SK-N-SH (cell line): ENCODE results near the gene TFE3. TPM values are rescaled to one million over a fixed set of nuclear protein-coding genes. Genes with fewer than 3 reads are reported as not detected.

ENCODE experiments used
- CTCF ChIA-PET: fragments of 300-600, 350-600 bp; formaldehyde crosslinking; extraction: SDS; loops from one replicate; lab custom pipeline; 2021; lab: Yijun Ruan, JAX
- POLR2A ChIA-PET: fragments of 350-600 bp; sonication (Branson Sonifier 250); formaldehyde crosslinking; extraction: SDS; loops from one replicate; lab custom pipeline; 2020; ENCODE audit warnings: antibody characterized with exemption, inconsistent platforms; lab: Yijun Ruan, JAX
- DNase-seq: peaks from one replicate; pipeline ENCODE4 v3.0.0; 2012
- H2AFZ ChIP-seq: fragments of 200-600 bp; sonication (generic); 2 replicates; pipeline ENCODE4 v1.8.1; 2016; ENCODE audit warnings: antibody characterized with exemption, mild to moderate bottlenecking, low read depth
- H3F3A ChIP-seq: fragments of 200-600 bp; sonication (generic); replicated peaks from 2 replicates; pipeline ENCODE3; 2016; ENCODE audit warnings: antibody characterized with exemption, mild to moderate bottlenecking; ENCODE audit not compliant: insufficient read depth
- H3K27ac ChIP-seq, 2 experiments: fragments of 200-500 bp in 1 of 2; fragments of 200-600 bp in 1 of 2; sonication (Bioruptor generic) in 1 of 2; sonication (generic), shearing (Covaris generic) in 1 of 2; 2 replicates each; pipeline versions ENCODE4 v1.5.1 to v1.6.1; 2014 to 2016; ENCODE audit warnings: low read depth in 2 of 2, inconsistent platforms in 1 of 2, low read length in 1 of 2, mild to moderate bottlenecking in 1 of 2, mixed read lengths in 1 of 2
- H3K27me3 ChIP-seq: fragments of 200-600 bp; sonication (generic), shearing (Covaris generic); 2 replicates; pipeline ENCODE4 v1.6.1; 2016; ENCODE audit warnings: mixed run types; ENCODE audit not compliant: insufficient read depth
- H3K36me3 ChIP-seq, 2 experiments: fragments of 200-500 bp in 1 of 2; fragments of 200-600 bp in 1 of 2; sonication (Bioruptor generic) in 1 of 2; sonication (generic) in 1 of 2; replicated peaks in 1 of 2; 2 replicates each; pipeline versions ENCODE3 to v1.5.1; 2014 to 2016; ENCODE audit warnings: low read length in 1 of 2, mild to moderate bottlenecking in 1 of 2; ENCODE audit not compliant: insufficient read depth in 2 of 2, control insufficient read depth in 1 of 2
- H3K4me1 ChIP-seq, 2 experiments: fragments of 200-500 bp in 1 of 2; fragments of 200-600 bp in 1 of 2; sonication (Bioruptor generic) in 1 of 2; sonication (generic), shearing (Covaris generic) in 1 of 2; 2 replicates each; pipeline versions ENCODE4 v1.5.1 to v1.6.1; 2014 to 2016; ENCODE audit warnings: low read depth in 1 of 2, low read length in 1 of 2, mixed run types in 1 of 2; ENCODE audit not compliant: insufficient read depth in 2 of 2, control insufficient read depth in 1 of 2
- H3K4me2 ChIP-seq: fragments of 200-600 bp; sonication (generic), shearing (Covaris generic); 2 replicates; pipeline ENCODE4 v1.6.1; 2017; ENCODE audit warnings: mixed run types
- H3K4me3 ChIP-seq, 2 experiments: fragments of 200-500 bp in 1 of 2; fragments of 200-600 bp in 1 of 2; sonication (Bioruptor generic) in 1 of 2; sonication (generic), shearing (Covaris generic) in 1 of 2; 2 replicates each; pipeline versions ENCODE4 v1.5.1 to v1.8.1; 2014 to 2016; ENCODE audit warnings: low read depth in 2 of 2, inconsistent platforms in 1 of 2, low read length in 1 of 2, mild to moderate bottlenecking in 1 of 2, mixed read lengths in 1 of 2, moderate library complexity in 1 of 2
- H3K79me2 ChIP-seq: fragments of 200-600 bp; sonication (generic); 2 replicates; pipeline ENCODE4 v1.8.1; 2017; ENCODE audit warnings: mild to moderate bottlenecking; ENCODE audit not compliant: insufficient read depth
- H3K9ac ChIP-seq: fragments of 200-600 bp; sonication (generic); 2 replicates; pipeline ENCODE4 v1.6.1; 2017; ENCODE audit warnings: mixed run types
- H3K9me2 ChIP-seq: fragments of 200-600 bp; sonication (generic); 2 replicates; pipeline ENCODE4 v1.6.1; 2017; ENCODE audit warnings: mixed run types
- H3K9me3 ChIP-seq: fragments of 200-600 bp; sonication (generic); 2 replicates; pipeline ENCODE4 v1.6.1; 2017; ENCODE audit warnings: mixed run types, mild to moderate bottlenecking, moderate library complexity
- H4K20me1 ChIP-seq: fragments of 200-600 bp; sonication (generic); 2 replicates; pipeline ENCODE4 v1.6.1; 2017; ENCODE audit warnings: mild to moderate bottlenecking, mixed run types; ENCODE audit not compliant: insufficient read depth
- CHD2 ChIP-seq: fragments of 150-350 bp; IDR thresholded peaks from 2 replicates; pipeline ENCODE4 v1.6.1; 2018; ENCODE audit warnings: low read length; ENCODE audit not compliant: partially characterized antibody
- EP300 ChIP-seq, 2 experiments: IDR thresholded peaks; 2 replicates each; pipeline versions ENCODE4 v1.4.0 to v1.6.1; 2012; ENCODE audit warnings: borderline replicate concordance in 1 of 2, low read depth in 1 of 2, low read length in 1 of 2
- EZH2phosphoT487 ChIP-seq: fragments of 200-600 bp; sonication (generic); IDR thresholded peaks from 2 replicates; pipeline ENCODE4 v1.6.1; 2017; ENCODE audit warnings: low read depth, mixed run types, mild to moderate bottlenecking, antibody characterized with exemption, moderate library complexity, borderline replicate concordance
- FOSL2 ChIP-seq: IDR thresholded peaks from 2 replicates; pipeline ENCODE4 v1.4.0; 2012; ENCODE audit warnings: low read depth, mild to moderate bottlenecking, moderate library complexity, borderline replicate concordance
- FOXJ3 ChIP-seq: sonication (generic); formaldehyde crosslinking; IDR thresholded peaks from 2 replicates; pipeline ENCODE4 v1.5.1; 2020; ENCODE audit warnings: mild to moderate bottlenecking, missing genetic modification reagents
- FOXM1 ChIP-seq: IDR thresholded peaks from 2 replicates; pipeline ENCODE4 v1.4.0; 2012; ENCODE audit warnings: low read depth, mild to moderate bottlenecking
- GATA2 ChIP-seq: sonication (generic); formaldehyde crosslinking; IDR thresholded peaks from 2 replicates; pipeline ENCODE4 v1.5.0; 2020; ENCODE audit warnings: mild to moderate bottlenecking, missing genetic modification reagents
- IRF3 ChIP-seq: fragments of 150-350 bp; IDR thresholded peaks from 2 replicates; pipeline ENCODE4 v1.6.1; 2016; ENCODE audit warnings: mild to moderate bottlenecking, low read depth, low read length
- JUND ChIP-seq: IDR thresholded peaks from 2 replicates; pipeline ENCODE4 v1.4.0; 2012
- MAX ChIP-seq: IDR thresholded peaks from 2 replicates; pipeline ENCODE4 v1.4.0; 2012; ENCODE audit warnings: low read depth
- MEF2A ChIP-seq: IDR thresholded peaks from 2 replicates; pipeline ENCODE4 v1.4.0; 2012; ENCODE audit warnings: low read depth, borderline replicate concordance
- NFIC ChIP-seq: IDR thresholded peaks from 2 replicates; pipeline ENCODE4 v1.4.0; 2012; ENCODE audit warnings: borderline replicate concordance
- PBX3 ChIP-seq: IDR thresholded peaks from 2 replicates; pipeline ENCODE4; 2012
- POLR2AphosphoS5 ChIP-seq: IDR thresholded peaks from 2 replicates; pipeline ENCODE4 v1.6.1; 2012; ENCODE audit warnings: low read depth, low read length
- RFX5 ChIP-seq: IDR thresholded peaks from 2 replicates; pipeline ENCODE4 v1.6.1; 2012; ENCODE audit warnings: mild to moderate bottlenecking, improper control_type of control experiment, low read length
- TAF1 ChIP-seq: IDR thresholded peaks from 2 replicates; pipeline ENCODE4 v1.6.1; 2012; ENCODE audit warnings: low read depth, mild to moderate bottlenecking, low read length, moderate library complexity, borderline replicate concordance
- TCF12 ChIP-seq: IDR thresholded peaks from 2 replicates; pipeline ENCODE4 v1.4.0; 2012
- ZBTB33 ChIP-seq: IDR thresholded peaks from 2 replicates; pipeline ENCODE4 v1.4.0; 2012; ENCODE audit warnings: low read depth, borderline replicate concordance
- WGBS: methylation state at CpG from one replicate; pipeline ENCODE4 v1.1.6; 2017; ENCODE audit warnings: low lambda C conversion rate; 5-methylcytosine and 5-hydroxymethylcytosine counted together
- polyA plus RNA-seq, 3 experiments: library from polyadenylated mRNA; depleted of rRNA; stranded (reverse); fragments of >200 nt; gene quantifications; 2 replicates each; pipeline ENCODE4 v1.2.3, GENCODE V29; 2012

The TFE3 gene
- polyA plus RNA-seq, 1 of the 3 experiments (the other 2 are of a cell fraction) = 14.0 TPM

- Histone ChIP-seq H3K4me1 (peaks cover 0 to 8% of the 10 kb centered on the region in 2 experiments; a peak in 2 of 4 replicates), H3K4me2 (no peak overlapping the region), H3K9me2 (no peaks in the 10 kb centered on the region), H3F3A (no peaks in the 10 kb centered on the region), H4K20me1 (no peaks in the 10 kb centered on the region), H3K36me3 (peaks cover 31% of the 10 kb centered on the region in 2 experiments), H3K27ac (no peak overlapping the region), H3K9ac (no peak overlapping the region), H3K27me3 (no peaks in the 10 kb centered on the region), H3K79me2 (peaks cover 17% of the 10 kb centered on the region; the same call in 1 of the 2 replicates), H3K9me3 (no peaks in the 10 kb centered on the region), H2AFZ (no peak overlapping the region), H3K4me3 (no peak overlapping the region)
- TF ChIP-seq JUND (no peak), PBX3 (no peak), EZH2phosphoT487 (no peak), IRF3 (no peak), MAX (no peak), NFIC (no peak), MEF2A (no peak)
- CTCF ChIA-PET = interaction anchor here (1.2 kb wide), 1 partner anchor 18 kb away, joined by 3 read pairs; no protein-coding TSS in a partner anchor
- POLR2A ChIA-PET = no interaction called here
- DNase-seq = no peak
- 92% methylated on average over 1 of the region's 1 CpG for WGBS
Measured at GRCh38 chrX:48997865-48998264, 45.3 kb downstream of the TFE3 start.

- no peak overlapping the region for H2AFZ ChIP-seq
- H4K20me1 ChIP-seq = no peaks in the 10 kb centered on the region
- H3F3A ChIP-seq = no peaks in the 10 kb centered on the region
- ChIA-PET POLR2A (no interaction called here), CTCF (interaction anchor here (1.2 kb wide), 1 partner anchor 18 kb away, joined by 3 read pairs; no protein-coding TSS in a partner anchor)
- no peak overlapping the region for H3K4me3 ChIP-seq
- no peaks in the 10 kb centered on the region for H3K9me3 ChIP-seq
- no peak for DNase-seq
- WGBS = 93% methylated on average over 3 of the region's 3 CpGs
- no peak overlapping the region for H3K4me2 ChIP-seq
- H3K27me3 ChIP-seq = no peaks in the 10 kb centered on the region
- no peaks in the 10 kb centered on the region for H3K9me2 ChIP-seq
- no peak for TF ChIP-seq TCF12
- no peak for TF ChIP-seq FOXJ3 (CRISPR knock-in tag)
- TF ChIP-seq GATA2 = no peak
- no peak for TF ChIP-seq POLR2AphosphoS5
- TF ChIP-seq TAF1 = no peak
- TF ChIP-seq FOXM1 = no peak
- no peak for TF ChIP-seq ZBTB33
- no peak for TF ChIP-seq CHD2
- TF ChIP-seq MEF2A = no peak
- TF ChIP-seq RFX5 = no peak
- TF ChIP-seq EP300 (IDR thresholded peaks at IDR 0.05; ENCODE audit: borderline replicate concordance in 1 of 2, low read depth in 1 of 2, low read length in 1 of 2) = no peak
- TF ChIP-seq FOSL2 = no peak
- no peak overlapping the region for H3K9ac ChIP-seq
- peaks cover 0 to 8% of the 10 kb centered on the region in 2 experiments; a peak in 1 of 4 replicates for H3K4me1 ChIP-seq
- peaks cover 31% of the 10 kb centered on the region in 2 experiments for H3K36me3 ChIP-seq
- H3K79me2 ChIP-seq = peaks cover 17% of the 10 kb centered on the region; the same call in 1 of the 2 replicates
- H3K27ac ChIP-seq = no peak overlapping the region
Measured at GRCh38 chrX:48997455-48997854, 45.7 kb downstream of the TFE3 start.
